Measurements from ENCODE around the gene TAS2R39.

DNA sequence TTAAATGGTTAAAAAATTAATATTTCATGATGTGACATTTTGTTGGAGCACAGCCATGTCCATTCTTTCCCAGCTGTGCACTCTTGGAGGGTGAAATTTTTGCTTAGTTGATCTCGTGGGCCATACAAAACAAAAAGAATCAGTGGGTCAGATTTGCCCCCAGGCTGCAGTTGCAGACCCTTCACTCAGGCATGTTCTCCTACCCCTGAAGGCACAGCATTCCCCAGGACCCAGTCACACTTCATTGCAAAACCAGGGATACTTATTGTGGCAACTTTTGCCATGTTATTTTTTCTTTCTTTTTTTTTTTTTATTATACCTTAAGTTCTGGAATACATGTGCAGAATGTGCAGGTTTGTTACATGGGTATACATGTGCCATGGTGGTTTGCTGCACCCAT is 44.6 kb downstream of the TAS2R39 start:
- TF ChIP-seq, protein P1, sequence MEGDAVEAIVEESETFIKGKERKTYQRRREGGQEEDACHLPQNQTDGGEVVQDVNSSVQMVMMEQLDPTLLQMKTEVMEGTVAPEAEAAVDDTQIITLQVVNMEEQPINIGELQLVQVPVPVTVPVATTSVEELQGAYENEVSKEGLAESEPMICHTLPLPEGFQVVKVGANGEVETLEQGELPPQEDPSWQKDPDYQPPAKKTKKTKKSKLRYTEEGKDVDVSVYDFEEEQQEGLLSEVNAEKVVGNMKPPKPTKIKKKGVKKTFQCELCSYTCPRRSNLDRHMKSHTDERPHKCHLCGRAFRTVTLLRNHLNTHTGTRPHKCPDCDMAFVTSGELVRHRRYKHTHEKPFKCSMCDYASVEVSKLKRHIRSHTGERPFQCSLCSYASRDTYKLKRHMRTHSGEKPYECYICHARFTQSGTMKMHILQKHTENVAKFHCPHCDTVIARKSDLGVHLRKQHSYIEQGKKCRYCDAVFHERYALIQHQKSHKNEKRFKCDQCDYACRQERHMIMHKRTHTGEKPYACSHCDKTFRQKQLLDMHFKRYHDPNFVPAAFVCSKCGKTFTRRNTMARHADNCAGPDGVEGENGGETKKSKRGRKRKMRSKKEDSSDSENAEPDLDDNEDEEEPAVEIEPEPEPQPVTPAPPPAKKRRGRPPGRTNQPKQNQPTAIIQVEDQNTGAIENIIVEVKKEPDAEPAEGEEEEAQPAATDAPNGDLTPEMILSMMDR (IDR thresholded peaks at IDR 0.05): no peak
- TF ChIP-seq EZH2 (IDR thresholded peaks at IDR 0.05): no peak
- TF ChIP-seq EZH2phosphoT487 (IDR thresholded peaks at IDR 0.05): no peak
